Fibroblast of the aortic adventitia (primary cell): ENCODE data around the gene NR2F6. TPM values are rescaled to one million over a fixed set of nuclear protein-coding genes. Genes with fewer than 3 reads are reported as not detected.

Source experiments
- DNase-seq: peaks from one replicate; pipeline ENCODE4 v3.0.0-alpha.2; 2010; ENCODE audit warnings: low read depth
- H3K4me3 ChIP-seq: 2 replicates; pipeline ENCODE4 v1.5.1; 2011; ENCODE audit warnings: low read depth, mild to moderate bottlenecking, control low read depth, low read length, moderate library complexity
- CTCF ChIP-seq: IDR thresholded peaks from 2 replicates; pipeline ENCODE4 v1.5.1; 2011; ENCODE audit warnings: mild to moderate bottlenecking, low read length, control low read depth, inconsistent platforms; ENCODE audit not compliant: insufficient read depth
- total RNA-seq: library from RNA; depleted of rRNA; stranded (reverse); fragments of >200 nt; gene quantifications from 2 replicates; pipeline ENCODE4 v1.2.3, GENCODE V29; 2012; ENCODE audit warnings: low replicate concordance

The NR2F6 gene
- total RNA-seq, 1 donor: 23.7 TPM

DNA sequence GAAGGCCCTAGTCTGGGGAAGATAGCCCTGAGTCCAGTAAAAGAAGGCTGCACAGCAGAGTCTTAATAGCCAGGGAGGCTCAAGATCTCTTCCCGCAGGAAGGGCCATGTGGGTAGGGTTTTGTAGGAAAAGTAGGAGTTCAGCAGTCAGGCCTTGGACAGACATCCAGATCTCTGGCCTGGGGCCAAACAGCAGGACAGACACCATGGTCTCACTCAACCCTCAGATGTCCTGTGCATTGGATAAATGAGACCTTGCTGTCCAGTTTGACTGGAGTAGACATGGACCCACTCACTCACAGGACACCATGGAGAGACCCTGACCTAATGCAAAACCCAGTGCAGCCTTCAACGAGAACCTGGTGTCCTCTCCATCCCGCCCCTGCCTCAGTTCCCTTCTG lies 15.8 kb downstream of the NR2F6 start:
- DNase-seq: no peak

DNA sequence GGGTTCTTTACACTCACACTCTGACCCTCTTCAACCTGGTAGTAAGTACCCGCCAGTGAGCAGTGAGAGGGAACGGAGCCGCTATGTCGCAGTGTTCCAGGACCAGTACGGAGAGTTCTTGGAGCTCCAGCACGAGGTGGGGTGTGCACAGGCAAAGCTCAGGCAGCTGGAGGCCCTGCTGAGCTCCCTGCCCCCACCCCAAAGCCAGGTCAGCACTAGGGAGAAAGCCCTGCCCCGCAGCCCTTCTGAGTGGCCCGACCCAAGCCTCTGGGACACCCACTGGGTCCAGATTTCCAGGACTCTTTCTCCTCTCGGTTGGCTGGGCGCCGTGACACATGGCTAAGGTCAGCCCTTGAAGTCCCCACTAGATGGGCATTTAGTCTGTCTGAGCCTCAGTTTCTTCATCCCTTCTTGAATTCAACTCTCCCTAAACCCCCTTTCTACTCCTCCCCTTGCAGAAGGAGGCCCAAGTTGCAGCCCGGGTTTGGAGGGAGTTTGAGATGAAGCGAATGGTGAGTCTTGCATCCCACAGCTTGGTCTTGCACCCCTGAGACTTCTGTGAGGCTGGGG lies 17.8 kb downstream of the NR2F6 start:
- H3K4me3 ChIP-seq: no peak overlapping the region
- no peak for TF ChIP-seq CTCF
- no peak for DNase-seq

More for the DNA sequence above, 15.8 kb downstream of the NR2F6 start:
- no peak for TF ChIP-seq CTCF
- no peak overlapping the region for H3K4me3 ChIP-seq

- DNase-seq: peak; percentile 97
- H3K4me3 ChIP-seq: peak within 1 kb of the TSS; percentile 89
- no peak for TF ChIP-seq CTCF
These were observed 19.5 kb downstream of the NR2F6 start, which contains the start of gene OCEL1 for GRCh38 chr19:17226002-17226933. Gene OCEL1 (plus strand): TSS chr19:17226226. CDS start chr19:17226248, 22 bp downstream.

GRCh38 chr19:17225053-17225452 lies 20.7 kb downstream of the NR2F6 start:
- no peak for DNase-seq
- H3K4me3 ChIP-seq: no peak overlapping the region
- TF ChIP-seq CTCF: no peak

DNA sequence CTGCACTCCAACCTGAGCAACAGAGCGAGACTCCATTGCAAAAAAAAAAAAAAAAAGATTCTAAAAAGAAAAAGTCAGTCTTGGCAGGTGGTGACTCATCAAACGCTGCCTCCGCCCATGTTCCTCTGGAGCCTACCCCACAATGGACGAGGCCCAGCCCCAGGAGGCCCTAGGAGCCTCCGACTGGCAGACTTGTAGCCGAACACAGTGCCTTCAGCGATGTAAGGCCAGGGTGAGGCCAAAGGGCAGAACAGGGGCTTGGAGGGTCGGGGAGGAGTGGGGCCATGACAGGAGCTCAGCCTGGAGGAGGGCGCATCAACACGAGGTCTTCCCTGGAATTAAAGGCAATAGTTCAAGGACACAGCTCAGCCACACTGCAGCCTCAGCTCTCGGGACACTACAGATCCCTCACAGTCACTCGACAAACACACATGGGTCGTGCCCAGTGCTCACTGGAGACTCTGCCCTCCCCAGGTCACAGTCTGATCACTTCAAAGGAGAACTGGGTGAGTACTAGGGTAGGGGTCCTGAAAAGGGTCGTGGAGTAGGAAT lies 25.4 kb downstream of the NR2F6 start:
- peak; percentile 88 for DNase-seq
- no peak overlapping the region for H3K4me3 ChIP-seq
- no peak for TF ChIP-seq CTCF

DNA sequence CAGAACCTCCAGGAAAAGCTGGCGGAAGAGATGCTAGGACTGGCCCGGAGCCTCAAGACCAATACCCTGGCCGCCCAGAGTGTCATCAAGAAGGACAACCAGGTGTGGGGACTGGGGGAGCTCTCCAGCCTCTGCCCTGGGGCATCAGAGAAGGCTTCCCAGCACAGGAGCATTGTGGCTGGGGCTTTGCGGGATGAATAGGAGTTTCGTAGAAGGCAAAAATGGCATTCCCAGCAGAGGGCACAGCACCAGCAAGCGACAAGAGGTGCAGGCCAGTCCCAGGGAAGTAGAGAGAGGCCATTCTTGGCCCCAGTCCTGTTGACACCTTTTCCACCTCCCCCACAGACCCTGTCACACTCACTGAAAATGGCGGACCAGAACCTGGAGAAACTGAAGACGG lies 26.4 kb downstream of the NR2F6 start:
- no peak overlapping the region for H3K4me3 ChIP-seq
- TF ChIP-seq CTCF: no peak
- no peak for DNase-seq
